T47D (cell line): ENCODE measurements around the gene GDPD5.
A peak's percentile ranks its signal among the peaks of the same experiment; 100 is the strongest.

ENCODE experiments used
- DNase-seq, 2 experiments: peaks; one replicate each; pipeline versions ENCODE4 v3.0.0 to v3.0.0-alpha.2; 2011 to 2012; ENCODE audit warnings: low read depth in 1 of 2, low spot score in 1 of 2
- JUND ChIP-seq: IDR thresholded peaks from 2 replicates; pipeline ENCODE4 v1.6.1; 2012; ENCODE audit warnings: low read depth
- in situ Hi-C: cut with HindIII; loops from 2 replicates; pipeline ENCODE4 v1.10.0; 2016; ENCODE audit warnings: low sequenced_read_pairs, low pct_unique_long_range_greater_than_20kb

GDPD5 gene

DNA sequence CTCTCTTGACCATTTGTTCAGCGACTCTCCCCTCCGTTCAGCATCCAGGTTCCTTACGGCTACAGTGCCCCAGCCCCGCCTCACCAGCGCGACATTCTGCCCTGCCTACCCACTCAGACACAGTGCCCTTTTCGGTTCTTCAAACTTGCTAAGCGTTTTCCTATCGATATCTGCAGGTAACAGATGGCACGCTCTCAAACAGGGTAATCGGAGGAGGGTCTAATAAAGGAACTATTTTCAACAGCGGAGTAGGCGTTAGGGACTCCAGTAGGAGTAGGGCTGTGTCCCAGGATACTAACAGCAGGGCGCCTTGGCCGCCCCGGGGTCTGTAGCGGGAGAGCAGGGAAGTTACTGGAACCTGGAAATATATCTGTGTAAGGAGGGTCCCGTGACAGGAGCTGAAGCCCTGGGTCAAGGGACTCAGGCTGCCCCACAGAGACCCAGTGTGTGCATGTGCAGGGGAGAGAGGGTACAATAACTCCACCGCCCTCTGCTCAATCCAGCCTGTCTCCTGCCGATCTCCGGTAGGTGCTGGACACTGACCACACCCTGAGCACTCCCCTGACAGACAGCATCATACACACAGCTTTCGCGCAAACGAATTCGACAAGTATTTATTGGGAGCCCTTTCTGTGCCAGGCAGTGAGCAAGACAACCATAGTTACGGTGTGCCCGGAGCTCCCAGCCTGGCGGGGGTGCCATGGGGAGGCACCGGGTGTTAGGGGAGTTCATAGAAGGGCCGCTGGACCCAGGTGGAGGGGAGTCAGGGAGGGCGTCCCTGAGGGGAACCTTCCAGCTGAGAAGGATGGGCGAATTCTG lies 94.8 kb downstream of the GDPD5 start:
- peak; percentile 27 to 55 for DNase-seq

GRCh38 chr11:75429902-75430713 lies 95.6 kb downstream of the GDPD5 start:
- in situ Hi-C loops: no loop called here
- peak; percentile 92 to 96 for DNase-seq
- TF ChIP-seq JUND: no peak

More for the DNA sequence above, 94.8 kb downstream of the GDPD5 start:
- TF ChIP-seq JUND: no peak
- in situ Hi-C loops: no loop called here

GRCh38 chr11:75429641-75429901 lies 96.2 kb downstream of the GDPD5 start:
- TF ChIP-seq JUND: no peak
- in situ Hi-C loops: no loop called here
- DNase-seq: no peak

GRCh38 chr11:75428989-75429640 lies 96.6 kb downstream of the GDPD5 start:
- no peak for TF ChIP-seq JUND
- in situ Hi-C loops: no loop called here
- DNase-seq: no peak

DNA sequence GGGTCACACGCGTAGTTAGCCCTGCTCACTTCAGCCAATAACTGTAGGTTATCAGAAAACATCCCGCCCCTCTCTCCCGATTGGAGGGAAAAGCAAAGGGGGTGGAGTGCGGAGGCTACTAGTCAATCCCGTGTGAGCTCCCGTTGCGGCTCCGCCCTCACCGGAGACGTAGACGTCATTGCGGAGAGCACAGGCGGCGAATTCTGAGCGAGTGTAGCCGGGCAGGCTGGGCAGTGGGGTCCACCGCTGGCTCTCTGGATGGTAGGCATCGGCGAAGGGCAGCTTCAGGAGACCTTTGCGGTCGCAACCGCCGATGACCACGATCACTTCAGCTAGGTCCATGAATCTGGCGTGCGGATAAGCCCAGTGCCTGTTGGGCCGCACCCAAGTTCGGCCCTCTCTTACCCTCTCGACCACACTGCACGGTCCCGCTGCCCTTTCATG lies 97.4 kb downstream of the GDPD5 start:
- in situ Hi-C loops: no loop called here
- peak; percentile 96 to 100 for DNase-seq
- TF ChIP-seq JUND: no peak

GRCh38 chr11:75427181-75427580 lies 98.6 kb downstream of the GDPD5 start:
- in situ Hi-C loops: no loop called here
- no peak for DNase-seq
- TF ChIP-seq JUND: no peak

- in situ Hi-C loops: no loop called here
- no peak for TF ChIP-seq JUND
- no peak for DNase-seq
Observed at GRCh38 chr11:75426720-75427086, 99.0 kb downstream of the GDPD5 start.

GRCh38 chr11:75425422-75425821 lies 100.3 kb downstream of the GDPD5 start:
- TF ChIP-seq JUND: no peak
- in situ Hi-C loops: no loop called here
- peak; percentile 48 to 64 for DNase-seq

- no peak for TF ChIP-seq JUND
- DNase-seq: no peak
- in situ Hi-C loops: no loop called here
Observed at GRCh38 chr11:75424396-75424795, 101.3 kb downstream of the GDPD5 start.

DNA sequence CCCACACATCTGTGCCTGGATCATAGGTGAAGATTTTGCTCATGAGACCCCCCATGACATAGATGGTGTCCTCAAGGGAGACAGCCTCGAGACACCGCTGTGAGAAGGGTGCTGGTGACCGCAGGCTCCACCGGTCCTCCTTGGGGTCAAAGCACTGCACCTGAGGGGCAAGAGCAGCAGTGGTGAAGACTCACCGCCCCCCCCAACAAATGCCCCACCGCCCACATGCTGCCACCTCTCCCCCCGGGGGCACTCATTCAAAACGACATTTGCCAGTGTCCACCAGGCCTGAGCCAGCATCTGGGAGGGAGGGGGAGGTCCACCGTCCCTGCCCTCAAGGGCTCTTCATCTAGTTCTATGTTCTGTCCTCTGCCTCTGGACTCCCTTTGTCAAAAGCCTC lies 102.0 kb downstream of the GDPD5 start:
- in situ Hi-C loops: no loop called here
- TF ChIP-seq JUND: no peak
- no peak for DNase-seq

DNA sequence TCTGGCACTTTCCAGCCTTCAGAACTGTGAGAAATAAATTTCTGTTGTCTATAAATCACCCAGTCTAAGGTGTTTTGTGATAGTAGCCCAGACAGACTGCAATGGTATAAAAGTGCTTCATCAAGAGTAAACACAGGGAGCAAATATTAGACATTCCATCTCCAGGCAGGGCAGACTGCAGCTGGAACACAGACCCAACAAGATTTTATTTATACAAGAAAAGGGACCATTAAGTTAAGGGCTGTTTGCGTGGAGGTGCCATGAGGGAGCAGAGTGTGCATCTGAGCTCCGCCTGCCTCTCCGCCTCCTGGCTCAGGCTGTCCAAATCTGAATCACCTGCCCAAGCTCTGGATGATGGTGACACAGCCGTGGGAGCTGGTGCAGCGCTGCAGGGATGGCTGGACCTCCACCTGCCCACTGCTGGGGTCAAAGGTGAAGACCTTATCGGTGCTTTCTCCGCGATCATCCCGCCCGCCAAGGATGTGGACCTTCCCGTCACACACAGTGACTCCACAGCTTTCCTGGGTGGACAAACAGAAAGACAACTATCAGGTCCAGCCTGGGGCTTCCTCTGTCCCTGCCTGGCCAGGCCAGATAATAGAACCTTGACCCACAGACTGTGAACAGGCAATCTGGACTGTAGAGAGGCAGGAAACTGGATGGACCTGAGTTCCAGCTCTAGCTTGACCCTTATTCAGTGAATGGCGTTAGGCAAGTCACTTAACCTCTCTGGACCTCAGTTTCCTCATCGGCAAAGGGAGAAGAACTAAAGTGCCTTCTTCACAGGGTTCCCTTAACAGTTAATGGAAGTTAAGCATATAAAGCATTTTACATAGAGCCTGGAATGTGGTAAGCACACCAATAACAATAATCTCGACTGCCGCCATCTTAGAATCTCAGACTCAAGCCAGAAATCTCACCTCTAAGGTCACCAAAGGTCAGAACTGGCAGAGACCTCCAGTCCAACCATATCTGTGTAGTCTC lies 103.2 kb downstream of the GDPD5 start:
- in situ Hi-C loops: no loop called here
- no peak for TF ChIP-seq JUND
- DNase-seq: peak; percentile 87 to 94

DNA sequence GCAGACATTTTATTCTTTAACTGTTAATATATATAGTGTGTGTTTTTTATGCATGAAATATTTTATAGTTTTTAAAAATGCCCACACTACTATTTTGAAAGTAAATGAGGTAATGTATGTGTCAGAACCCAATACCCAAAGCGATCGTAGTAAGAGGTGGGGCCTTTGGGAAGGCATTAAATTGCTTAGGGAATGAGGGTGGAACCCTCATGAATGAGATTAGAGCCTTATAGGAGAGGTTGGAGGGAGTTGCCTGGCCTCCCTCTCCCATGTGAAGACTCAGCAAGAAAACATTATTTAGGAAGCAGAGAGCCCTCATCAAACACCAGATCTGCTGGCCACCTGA lies 103.9 kb downstream of the GDPD5 start:
- no peak for TF ChIP-seq JUND

More for the DNA sequence above, 103.9 kb downstream of the GDPD5 start:
- DNase-seq: no peak
- in situ Hi-C loops: no loop called here
